DOHH2 (cell line): ENCODE results near the gene MCCC2.

Experiments
- CTCF ChIP-seq: fragments of 200-600 bp; sonication (generic); IDR thresholded peaks from one replicate; pipeline ENCODE4 v1.5.1; 2014; ENCODE audit warnings: antibody characterized with exemption, mild to moderate bottlenecking, low read depth, low read length; ENCODE audit not compliant: poor library complexity, severe bottlenecking
- EZH2phosphoT487 ChIP-seq: fragments of 200-600 bp; sonication (generic); IDR thresholded peaks from 2 replicates; pipeline ENCODE4 v1.6.1; 2017; ENCODE audit warnings: borderline replicate concordance, mild to moderate bottlenecking, antibody characterized with exemption, low read length, moderate library complexity, mixed read lengths

DNA sequence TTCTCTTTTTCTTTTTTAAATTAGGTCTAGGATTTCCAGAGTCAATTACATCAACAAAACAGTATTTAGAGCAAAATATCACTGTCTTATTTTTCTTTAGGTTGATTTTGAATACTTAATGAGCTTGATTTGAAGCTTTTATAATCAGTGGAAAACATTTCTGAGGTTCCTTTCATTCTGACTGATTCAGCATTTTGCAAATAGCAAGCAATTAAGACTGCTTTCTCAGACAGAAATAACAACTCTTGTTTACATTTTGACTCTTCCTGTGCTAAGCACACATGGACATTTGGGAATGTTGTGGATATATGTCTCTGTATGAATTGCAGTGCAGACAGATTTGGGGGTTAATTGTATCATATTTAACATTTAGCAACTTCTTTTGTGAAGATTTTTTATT, 22.2 kb upstream of the MCCC2 start:
- TF ChIP-seq CTCF (no peak), EZH2phosphoT487 (no peak)
